ENCODE measurements around the gene HOXB9.
A peak's percentile ranks its signal among the peaks of the same experiment; 100 is the strongest.

Gene HOXB9

GRCh38 chr17:48615047-48615962, 10.9 kb downstream of the HOXB9 start, which contains the start of gene HOXB8:
Gene HOXB8 (minus strand): TSS chr17:48615292. CDS start chr17:48614704, 588 bp downstream.
- TF ChIP-seq CTCF (IDR thresholded peaks at IDR 0.05) = no peak
- DNase-seq = no peak
- no peaks in the 10 kb centered on the region for H3K9me3 ChIP-seq
- peak within 1 kb of the TSS in 1 of 2 donors; percentile 24 for H3K4me3 ChIP-seq
- no peaks in the 10 kb centered on the region for H3K36me3 ChIP-seq
- intact Hi-C loops (cut with DNase I; ENCODE audit: low total_unique reads) = loop anchor here (5.0 kb wide), 1 partner anchor 588 kb away; no protein-coding TSS in a partner anchor
- peaks cover 6 to 100% of the 10 kb centered on the region in 2 donors for H3K27me3 ChIP-seq
- H3K4me1 ChIP-seq = peaks cover 0 to 56% (median 44%) of the 10 kb centered on the region in 4 donors
- no peak within 1 kb of the TSS for H3K27ac ChIP-seq

GRCh38 chr17:48613862-48614694, 12.1 kb downstream of the HOXB9 start:
- no peak for DNase-seq
- intact Hi-C loops (cut with DNase I; ENCODE audit: low total_unique reads) = no loop called here

GRCh38 chr17:48612854-48613691, 13.1 kb downstream of the HOXB9 start:
- H3K27me3 ChIP-seq = peaks cover 12 to 99% of the 10 kb centered on the region in 2 donors
- peak overlapping the region; percentile 6 to 49 for H3K4me3 ChIP-seq
- no peaks in the 10 kb centered on the region for H3K36me3 ChIP-seq
- intact Hi-C loops (cut with DNase I; ENCODE audit: low total_unique reads) = no loop called here
- no peak overlapping the region for H3K27ac ChIP-seq
- TF ChIP-seq CTCF (IDR thresholded peaks at IDR 0.05) = peak; percentile 6 to 33
- H3K4me1 ChIP-seq = peaks cover 0 to 58% (median 46%) of the 10 kb centered on the region in 4 donors
- DNase-seq = no peak
- no peaks in the 10 kb centered on the region for H3K9me3 ChIP-seq

More at GRCh38 chr17:48613862-48614694, 12.1 kb downstream of the HOXB9 start:
- no peak overlapping the region for H3K27ac ChIP-seq
- TF ChIP-seq CTCF (IDR thresholded peaks at IDR 0.05) = no peak
- peaks cover 0 to 62% (median 50%) of the 10 kb centered on the region in 4 donors for H3K4me1 ChIP-seq
- peak overlapping the region in 1 of 2 donors; percentile 24 for H3K4me3 ChIP-seq
- H3K36me3 ChIP-seq = no peaks in the 10 kb centered on the region
- H3K27me3 ChIP-seq = peaks cover 12 to 100% of the 10 kb centered on the region in 2 donors
- H3K9me3 ChIP-seq = no peaks in the 10 kb centered on the region

- Histone ChIP-seq H3K4me1 (peaks cover 0 to 52% (median 43%) of the 10 kb centered on the region in 4 donors), H3K27ac (no peak overlapping the region), H3K4me3 (peak overlapping the region; percentile 6 to 49), H3K27me3 (peaks cover 12 to 99% of the 10 kb centered on the region in 2 donors), H3K9me3 (no peaks in the 10 kb centered on the region), H3K36me3 (no peaks in the 10 kb centered on the region)
- DNase-seq = no peak
- intact Hi-C loops (cut with DNase I; ENCODE audit: low total_unique reads) = no loop called here
- no peak for TF ChIP-seq CTCF (IDR thresholded peaks at IDR 0.05)
Observed at GRCh38 chr17:48612456-48612853, 13.7 kb downstream of the HOXB9 start.

Data from tibial artery (tissue), 4 donors.